Panc1 (cell line): ENCODE data around the gene LRRC27. TPM values are rescaled to one million over a fixed set of nuclear protein-coding genes. Genes with fewer than 3 reads are reported as not detected.

Experiments
- ATAC-seq: fragments of 200-7000 bp; cut with Tn5 transposase; 2 replicates; pipeline ENCODE4 v1.9.1; 2020; ENCODE audit warnings: mild to moderate bottlenecking, moderate library complexity
- BruUV-seq: library from RNA; stranded (reverse); fragments of 400-500 nt; replicated peaks from 2 replicates; lab custom pipeline; 2021; lab: Mats Ljungman, UMichigan
- CTCF ChIA-PET: fragments of 300-600 bp; sonication (Branson Sonifier 250); formaldehyde crosslinking; loops from one replicate; lab custom pipeline; 2022; ENCODE audit warnings: antibody characterized with exemption; lab: Charles Lee
- POLR2A ChIA-PET: fragments of 300-600 bp; sonication (Branson Sonifier 250); formaldehyde crosslinking; loops from one replicate; lab custom pipeline; 2022; ENCODE audit warnings: antibody characterized with exemption; lab: Charles Lee
- DNase-seq: peaks from one replicate; pipeline ENCODE4 v3.0.0-alpha.2; 2010; ENCODE audit warnings: low read depth, low spot score
- H3K27ac ChIP-seq: 2 replicates; pipeline ENCODE4 v1.5.1; 2011; ENCODE audit warnings: mild to moderate bottlenecking, low read length, inconsistent platforms
- H3K27me3 ChIP-seq: fragments of 200-500 bp; sonication (Bioruptor generic); 2 replicates; pipeline ENCODE4 v1.6.0; 2014; ENCODE audit warnings: low read length, inconsistent platforms; ENCODE audit not compliant: control insufficient read depth, insufficient read depth
- H3K36me3 ChIP-seq: fragments of 200-500 bp; sonication (Bioruptor generic); 2 replicates; pipeline ENCODE4 v1.5.1; 2014; ENCODE audit warnings: inconsistent platforms, mild to moderate bottlenecking, low read length, moderate library complexity; ENCODE audit not compliant: control insufficient read depth, insufficient read depth
- H3K4me1 ChIP-seq: 2 replicates; pipeline ENCODE4 v1.5.1; 2011; ENCODE audit warnings: inconsistent platforms, mild to moderate bottlenecking, low read length, moderate library complexity; ENCODE audit not compliant: control insufficient read depth, insufficient read depth
- H3K4me3 ChIP-seq, 2 experiments: 2 replicates each; pipeline ENCODE4 v1.5.1; 2011 to 2012; ENCODE audit warnings: low read depth in 2 of 2, low read length in 2 of 2, mild to moderate bottlenecking in 2 of 2, inconsistent platforms in 1 of 2, moderate library complexity in 1 of 2
- H3K9me3 ChIP-seq: fragments of 200-500 bp; sonication (Bioruptor generic); 2 replicates; pipeline ENCODE4 v1.5.1; 2014; ENCODE audit warnings: low read depth, mild to moderate bottlenecking, inconsistent platforms, low read length, moderate library complexity; ENCODE audit not compliant: control insufficient read depth, insufficient read depth
- CTCF ChIP-seq: fragments of 450-650 bp; IDR thresholded peaks from 2 replicates; pipeline ENCODE4 v1.5.1; 2017; ENCODE audit warnings: mild to moderate bottlenecking
- POLR2AphosphoS5 ChIP-seq: IDR thresholded peaks from 2 replicates; pipeline ENCODE4 v1.6.1; 2012; ENCODE audit warnings: mild to moderate bottlenecking, low read depth, low read length, moderate library complexity
- SIN3A ChIP-seq: IDR thresholded peaks from 2 replicates; pipeline ENCODE4 v1.6.1; 2012; ENCODE audit warnings: low read depth, mild to moderate bottlenecking, low read length, moderate library complexity, borderline replicate concordance; ENCODE audit not compliant: insufficient read depth
- TCF7L2 ChIP-seq: IDR thresholded peaks from 2 replicates; pipeline ENCODE4 v1.6.1; 2011; ENCODE audit warnings: mild to moderate bottlenecking, low read depth, low read length, inconsistent platforms
- in situ Hi-C: cut with HindIII; loops from 2 replicates; pipeline ENCODE4 v1.10.0; 2016; ENCODE audit warnings: low sequenced_read_pairs, low pct_unique_long_range_greater_than_20kb
- intact Hi-C: fragments of 100-400 bp; cut with micrococcal nuclease; formaldehyde crosslinking; loops from one replicate; pipeline ENCODE4 v1.10.0; 2022; ENCODE audit not compliant: unreplicated experiment
- total RNA-seq: library from RNA; stranded (reverse); gene quantifications from one replicate; pipeline ENCODE4 v1.2.1, GENCODE V29; 2021; ENCODE audit not compliant: unreplicated experiment
- TF ChIP-seq, protein P1 (sequence below), 2 experiments: IDR thresholded peaks; 2 replicates each; pipeline ENCODE4 v1.6.1; 2011 to 2012; ENCODE audit warnings: low read depth in 2 of 2, control low read depth in 1 of 2, low read length in 1 of 2, mild to moderate bottlenecking in 1 of 2, moderate library complexity in 1 of 2; ENCODE audit not compliant: insufficient read depth in 1 of 2

Gene LRRC27
- total RNA-seq, 1 experiment from 2014 or later: 15.7 TPM

DNA sequence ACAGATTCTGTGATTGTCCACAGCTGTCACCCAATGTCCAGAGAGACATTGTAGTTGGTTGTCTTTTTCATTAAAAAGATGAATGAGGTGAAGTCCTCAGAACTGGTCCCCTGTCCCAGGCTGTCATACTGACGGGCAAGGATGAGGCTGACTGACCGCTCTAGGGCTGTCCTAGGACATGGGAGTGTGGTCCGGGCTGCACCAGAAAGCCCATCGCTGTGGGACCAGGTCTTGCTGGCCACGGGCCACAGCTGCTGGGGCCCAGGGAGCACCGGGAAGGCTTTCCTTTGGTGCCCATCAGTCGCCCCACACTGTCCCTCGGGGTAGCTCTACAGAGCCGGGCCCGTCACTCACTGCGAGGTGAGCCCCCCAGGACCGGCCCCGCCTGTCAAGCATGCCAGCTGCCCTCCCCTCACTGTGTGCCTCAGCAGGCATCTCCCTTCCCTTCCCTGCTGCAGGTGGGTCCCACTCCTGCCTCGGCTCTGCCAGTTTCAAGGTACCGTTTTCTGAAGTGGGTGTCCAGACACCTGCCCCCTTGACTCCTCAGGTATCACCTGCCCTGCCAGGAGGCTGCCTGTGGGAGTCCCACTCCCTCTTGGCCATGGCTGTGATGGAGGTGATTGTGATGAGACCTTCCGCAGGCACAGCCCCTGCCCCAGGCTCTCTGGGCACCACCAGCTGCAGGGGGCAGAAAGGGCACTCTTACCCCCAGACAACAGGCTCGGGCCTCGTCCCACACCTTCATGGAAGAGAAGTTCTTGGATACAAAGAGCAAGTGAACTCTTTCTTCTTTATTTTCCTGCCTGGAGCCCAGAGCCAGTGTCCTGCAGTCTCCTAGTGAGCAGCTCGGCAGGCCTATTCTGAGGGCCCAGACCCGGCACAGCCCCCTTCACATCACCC lies 21.7 kb downstream of the LRRC27 start:
- Histone ChIP-seq H3K4me1 (no peaks in the 10 kb centered on the region), H3K36me3 (no peaks in the 10 kb centered on the region), H3K4me3 (no peak overlapping the region), H3K27ac (no peak overlapping the region), H3K9me3 (no peaks in the 10 kb centered on the region), H3K27me3 (no peaks in the 10 kb centered on the region)
- TF ChIP-seq CTCF (no peak), POLR2AphosphoS5 (no peak), SIN3A (no peak), TCF7L2 (no peak)
- TF ChIP-seq, protein P1, sequence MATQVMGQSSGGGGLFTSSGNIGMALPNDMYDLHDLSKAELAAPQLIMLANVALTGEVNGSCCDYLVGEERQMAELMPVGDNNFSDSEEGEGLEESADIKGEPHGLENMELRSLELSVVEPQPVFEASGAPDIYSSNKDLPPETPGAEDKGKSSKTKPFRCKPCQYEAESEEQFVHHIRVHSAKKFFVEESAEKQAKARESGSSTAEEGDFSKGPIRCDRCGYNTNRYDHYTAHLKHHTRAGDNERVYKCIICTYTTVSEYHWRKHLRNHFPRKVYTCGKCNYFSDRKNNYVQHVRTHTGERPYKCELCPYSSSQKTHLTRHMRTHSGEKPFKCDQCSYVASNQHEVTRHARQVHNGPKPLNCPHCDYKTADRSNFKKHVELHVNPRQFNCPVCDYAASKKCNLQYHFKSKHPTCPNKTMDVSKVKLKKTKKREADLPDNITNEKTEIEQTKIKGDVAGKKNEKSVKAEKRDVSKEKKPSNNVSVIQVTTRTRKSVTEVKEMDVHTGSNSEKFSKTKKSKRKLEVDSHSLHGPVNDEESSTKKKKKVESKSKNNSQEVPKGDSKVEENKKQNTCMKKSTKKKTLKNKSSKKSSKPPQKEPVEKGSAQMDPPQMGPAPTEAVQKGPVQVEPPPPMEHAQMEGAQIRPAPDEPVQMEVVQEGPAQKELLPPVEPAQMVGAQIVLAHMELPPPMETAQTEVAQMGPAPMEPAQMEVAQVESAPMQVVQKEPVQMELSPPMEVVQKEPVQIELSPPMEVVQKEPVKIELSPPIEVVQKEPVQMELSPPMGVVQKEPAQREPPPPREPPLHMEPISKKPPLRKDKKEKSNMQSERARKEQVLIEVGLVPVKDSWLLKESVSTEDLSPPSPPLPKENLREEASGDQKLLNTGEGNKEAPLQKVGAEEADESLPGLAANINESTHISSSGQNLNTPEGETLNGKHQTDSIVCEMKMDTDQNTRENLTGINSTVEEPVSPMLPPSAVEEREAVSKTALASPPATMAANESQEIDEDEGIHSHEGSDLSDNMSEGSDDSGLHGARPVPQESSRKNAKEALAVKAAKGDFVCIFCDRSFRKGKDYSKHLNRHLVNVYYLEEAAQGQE (IDR thresholded peaks at IDR 0.05; ENCODE audit: insufficient read depth in 1 of 2, low read depth in 2 of 2, low read length in 1 of 2): no peak
- ATAC-seq (0 out of 2 replicates have a peak, but pooled peaks have one; percentile 9), DNase-seq (no peak)
- in situ Hi-C loops: no loop called here
- BruUV-seq: no TSS peak
- intact Hi-C loops: loop anchor here (1.0 kb wide), 1 partner anchor 130 kb away; no protein-coding TSS in a partner anchor
- ChIA-PET POLR2A (no interaction called here), CTCF (no interaction called here)

DNA sequence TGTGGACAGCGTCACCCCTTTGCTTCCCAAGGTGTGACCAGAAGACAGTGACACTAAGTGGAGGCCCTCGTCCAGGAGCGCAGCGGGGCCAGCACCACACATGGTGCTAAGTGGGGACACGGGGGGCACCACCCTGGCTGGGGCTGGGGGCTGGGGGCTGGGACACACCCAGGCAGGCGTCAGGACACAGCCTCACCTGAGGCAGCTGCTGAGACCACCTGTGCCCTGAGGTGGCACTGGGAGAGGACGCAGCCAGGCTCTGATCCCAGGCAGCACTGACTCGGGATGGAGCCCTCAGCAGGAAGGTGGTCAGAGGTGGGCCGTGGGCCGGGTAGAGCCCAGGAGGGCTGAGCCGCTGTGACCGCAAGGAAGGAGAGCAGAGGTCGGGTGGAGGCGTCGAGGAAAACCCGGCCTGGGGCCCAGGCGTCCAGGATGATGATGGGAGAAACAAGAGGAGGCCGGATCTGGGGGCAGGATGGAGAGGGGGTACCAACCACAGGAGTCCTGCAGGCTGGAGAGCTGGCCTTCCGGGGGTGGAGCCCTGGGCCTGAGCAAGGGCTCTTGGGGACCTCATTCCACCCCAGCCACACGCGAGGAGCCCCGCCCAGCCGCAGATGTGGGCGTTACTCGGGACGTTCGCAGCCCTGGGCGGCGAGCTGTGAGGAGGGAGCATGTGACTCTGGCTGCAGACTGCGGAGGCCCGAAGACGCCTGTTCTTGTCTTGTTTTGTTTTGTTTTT lies 22.5 kb downstream of the LRRC27 start:
- no peak for DNase-seq
- ChIA-PET POLR2A (no interaction called here), CTCF (no interaction called here)
- no peak for TF ChIP-seq POLR2AphosphoS5
- TF ChIP-seq, protein P1 (IDR thresholded peaks at IDR 0.05; ENCODE audit: insufficient read depth in 1 of 2, low read depth in 2 of 2, low read length in 1 of 2): no peak
- no peak for TF ChIP-seq CTCF
- TF ChIP-seq TCF7L2: no peak
- TF ChIP-seq SIN3A: no peak
- H3K4me1 ChIP-seq: no peaks in the 10 kb centered on the region
- in situ Hi-C loops: no loop called here
- intact Hi-C loops: no loop called here
- no peaks in the 10 kb centered on the region for H3K36me3 ChIP-seq
- H3K27ac ChIP-seq: no peak overlapping the region
- BruUV-seq: no TSS peak
- H3K27me3 ChIP-seq: no peaks in the 10 kb centered on the region
- H3K4me3 ChIP-seq: no peak overlapping the region
- ATAC-seq: no peak
- H3K9me3 ChIP-seq: no peaks in the 10 kb centered on the region
